ENCODE measurements around the gene GEN1.
A peak's percentile ranks its signal among the peaks of the same experiment; 100 is the strongest.

The GEN1 gene, protein sequence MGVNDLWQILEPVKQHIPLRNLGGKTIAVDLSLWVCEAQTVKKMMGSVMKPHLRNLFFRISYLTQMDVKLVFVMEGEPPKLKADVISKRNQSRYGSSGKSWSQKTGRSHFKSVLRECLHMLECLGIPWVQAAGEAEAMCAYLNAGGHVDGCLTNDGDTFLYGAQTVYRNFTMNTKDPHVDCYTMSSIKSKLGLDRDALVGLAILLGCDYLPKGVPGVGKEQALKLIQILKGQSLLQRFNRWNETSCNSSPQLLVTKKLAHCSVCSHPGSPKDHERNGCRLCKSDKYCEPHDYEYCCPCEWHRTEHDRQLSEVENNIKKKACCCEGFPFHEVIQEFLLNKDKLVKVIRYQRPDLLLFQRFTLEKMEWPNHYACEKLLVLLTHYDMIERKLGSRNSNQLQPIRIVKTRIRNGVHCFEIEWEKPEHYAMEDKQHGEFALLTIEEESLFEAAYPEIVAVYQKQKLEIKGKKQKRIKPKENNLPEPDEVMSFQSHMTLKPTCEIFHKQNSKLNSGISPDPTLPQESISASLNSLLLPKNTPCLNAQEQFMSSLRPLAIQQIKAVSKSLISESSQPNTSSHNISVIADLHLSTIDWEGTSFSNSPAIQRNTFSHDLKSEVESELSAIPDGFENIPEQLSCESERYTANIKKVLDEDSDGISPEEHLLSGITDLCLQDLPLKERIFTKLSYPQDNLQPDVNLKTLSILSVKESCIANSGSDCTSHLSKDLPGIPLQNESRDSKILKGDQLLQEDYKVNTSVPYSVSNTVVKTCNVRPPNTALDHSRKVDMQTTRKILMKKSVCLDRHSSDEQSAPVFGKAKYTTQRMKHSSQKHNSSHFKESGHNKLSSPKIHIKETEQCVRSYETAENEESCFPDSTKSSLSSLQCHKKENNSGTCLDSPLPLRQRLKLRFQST

DNA sequence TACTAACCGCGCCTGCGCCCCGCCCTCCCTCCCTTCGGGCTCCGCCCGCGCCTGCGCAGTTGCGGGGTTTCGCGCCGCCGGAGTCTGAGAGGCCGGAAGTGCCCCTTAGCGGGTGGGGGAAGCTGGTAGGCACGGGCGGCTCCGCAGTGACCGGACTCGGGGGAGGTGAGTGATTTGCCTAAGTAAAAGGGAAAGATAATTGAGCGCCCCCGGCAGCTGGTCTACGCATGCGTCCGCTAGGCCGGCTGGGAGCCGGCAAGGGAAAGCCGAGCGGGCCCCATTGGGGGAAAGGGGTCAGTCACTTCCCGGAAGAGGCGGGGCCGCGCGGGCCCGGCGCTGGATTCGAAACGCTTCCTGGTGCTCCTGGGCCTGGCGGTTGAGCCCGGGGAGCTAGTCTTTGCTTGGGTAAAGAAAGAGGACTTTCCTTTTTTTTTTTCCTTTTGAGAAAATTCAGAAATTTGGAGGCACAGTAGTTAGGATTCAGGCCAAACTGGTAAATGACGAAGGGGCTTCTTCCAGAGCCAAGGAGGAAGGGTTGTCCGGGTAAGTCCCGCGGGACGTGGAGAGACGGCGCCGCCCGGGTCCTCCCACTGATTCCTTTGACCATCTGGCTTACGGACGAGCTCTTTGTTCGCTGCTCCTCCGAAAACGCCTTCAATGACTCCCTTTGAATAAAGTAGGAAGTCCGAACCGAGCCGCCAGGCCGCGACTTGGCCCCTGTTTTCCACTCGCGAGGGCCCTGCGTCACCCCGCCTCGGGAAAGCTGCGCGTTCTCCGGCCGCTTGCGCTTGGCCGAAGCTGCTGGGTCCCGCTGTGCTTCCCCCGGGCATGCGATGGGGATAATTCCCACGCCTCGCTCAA is at the start of gene GEN1, which contains the start of gene SMC6:
GEN1 (plus strand) TSS at position 336 of the 861 bp plus-strand sequence. CDS start 5,806 bp downstream, outside the sequence.
SMC6 (minus strand) TSS at position 8 of the 861 bp plus-strand sequence. CDS start 7,864 bp downstream, outside the sequence.
- DNase-seq (ENCODE audit: low read depth), result peak; percentile 75

DNA sequence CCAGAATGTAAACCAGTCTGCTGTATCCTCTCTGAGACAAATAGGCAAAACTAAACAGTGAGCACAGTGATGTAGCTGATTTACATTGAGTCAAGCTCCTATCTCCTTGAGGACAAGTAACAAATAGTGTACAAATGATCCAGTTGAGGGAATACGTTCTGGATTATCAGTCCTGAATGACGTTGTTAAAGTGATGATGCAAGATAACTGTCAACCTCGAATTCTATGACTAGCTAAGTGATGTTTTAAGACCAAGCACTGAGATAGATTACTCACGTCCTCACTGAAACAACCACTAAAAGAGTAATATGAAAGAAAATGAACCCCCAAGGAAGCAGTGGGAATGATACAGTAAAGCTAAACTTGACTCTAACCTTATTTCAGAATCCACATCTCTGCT is 47.1 kb upstream of the GEN1 start:
- DNase-seq (ENCODE audit: low read depth), result no peak

DNA sequence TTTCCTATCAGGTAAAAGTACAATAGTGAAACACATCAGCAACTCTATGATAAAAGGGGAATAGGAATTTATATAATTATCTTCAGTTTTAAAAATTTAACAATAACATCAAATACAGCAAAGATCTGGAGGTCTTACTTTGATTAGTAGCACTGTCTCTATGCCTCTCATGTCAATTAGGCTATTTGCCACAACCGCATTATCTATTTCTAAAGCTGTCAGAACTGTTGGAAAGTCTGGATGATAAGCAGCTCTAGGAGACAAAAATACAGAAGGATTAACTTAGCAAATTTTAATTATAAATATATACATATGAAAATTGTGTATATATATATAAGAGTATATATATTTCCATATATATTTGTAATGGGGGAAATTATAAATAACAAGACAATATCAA is 45.4 kb upstream of the GEN1 start:
- no peak for DNase-seq (ENCODE audit: low read depth)

DNA sequence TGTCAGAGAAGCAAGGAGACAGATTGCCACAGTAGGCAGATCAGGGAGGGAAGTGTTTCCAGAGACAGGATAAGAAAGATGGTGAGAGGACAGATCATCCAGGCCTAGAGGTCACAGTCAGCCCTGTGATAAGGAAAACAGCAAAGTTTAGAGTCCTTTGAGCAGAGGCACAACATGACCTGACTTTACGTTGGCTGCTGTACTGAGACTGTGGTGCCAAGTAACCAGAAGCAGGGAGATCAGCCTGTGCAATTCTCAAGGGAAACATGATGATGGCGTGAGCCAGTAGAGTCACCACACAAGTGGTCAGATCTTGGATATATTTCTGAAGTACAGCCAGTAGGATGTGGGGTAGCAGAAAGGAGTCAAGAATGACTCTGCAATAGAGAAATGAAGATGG is 44.0 kb upstream of the GEN1 start:
- DNase-seq (ENCODE audit: low read depth), result peak; percentile 33

DNA sequence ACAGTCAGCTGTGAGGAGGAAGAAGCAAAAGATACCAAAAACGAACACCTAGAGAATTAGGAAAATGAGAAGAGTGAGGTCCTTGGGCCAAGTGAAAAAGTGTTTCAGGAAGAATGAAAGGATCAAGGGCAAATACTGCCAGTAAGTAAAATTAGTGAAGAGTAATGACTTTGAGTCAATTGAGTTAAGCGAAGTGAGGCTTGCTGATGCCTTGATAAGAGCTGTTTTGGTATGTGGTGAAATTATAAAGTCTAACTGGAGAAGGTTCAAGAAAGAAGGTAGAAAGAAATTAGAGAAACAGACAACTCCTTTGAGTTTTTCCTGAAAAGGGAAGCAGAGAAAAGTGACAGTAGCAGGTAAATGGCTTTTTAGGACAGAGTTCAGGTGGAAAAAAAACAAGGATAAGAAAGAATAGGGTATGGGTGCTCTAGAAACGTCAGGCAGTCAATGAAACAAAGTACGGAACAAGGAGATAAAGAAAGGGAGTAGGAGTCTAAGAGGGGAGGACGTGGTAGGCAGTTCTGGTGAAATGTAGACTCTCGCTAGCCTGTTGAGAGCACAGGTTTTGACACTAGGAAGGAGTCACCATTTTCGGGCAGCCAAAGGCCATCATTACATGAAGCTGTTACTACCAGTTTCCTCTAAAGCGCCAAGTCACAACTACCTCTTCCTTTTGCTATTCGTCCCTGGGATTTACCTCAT is 43.2 kb upstream of the GEN1 start:
- no peak for DNase-seq (ENCODE audit: low read depth)

DNA sequence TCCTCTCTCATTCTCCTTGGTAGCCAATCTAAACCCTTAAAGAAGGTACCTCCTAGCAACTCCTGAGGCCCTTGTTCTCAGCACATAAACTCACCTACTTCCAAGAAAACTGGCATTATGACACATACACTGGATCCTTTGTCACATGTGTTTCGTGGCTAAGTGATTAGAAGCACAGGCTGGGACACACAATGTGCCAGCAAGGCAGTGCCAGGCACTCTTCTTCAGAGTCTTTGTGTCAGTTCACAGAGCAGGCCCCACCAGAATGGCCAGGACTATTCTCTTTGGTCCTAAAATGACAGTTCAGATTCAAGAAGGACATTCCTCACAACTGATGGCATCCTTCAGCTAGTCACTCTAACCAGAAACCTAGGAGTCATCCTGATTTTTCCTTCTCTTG is 40.6 kb upstream of the GEN1 start:
- no peak for DNase-seq (ENCODE audit: low read depth)

DNA sequence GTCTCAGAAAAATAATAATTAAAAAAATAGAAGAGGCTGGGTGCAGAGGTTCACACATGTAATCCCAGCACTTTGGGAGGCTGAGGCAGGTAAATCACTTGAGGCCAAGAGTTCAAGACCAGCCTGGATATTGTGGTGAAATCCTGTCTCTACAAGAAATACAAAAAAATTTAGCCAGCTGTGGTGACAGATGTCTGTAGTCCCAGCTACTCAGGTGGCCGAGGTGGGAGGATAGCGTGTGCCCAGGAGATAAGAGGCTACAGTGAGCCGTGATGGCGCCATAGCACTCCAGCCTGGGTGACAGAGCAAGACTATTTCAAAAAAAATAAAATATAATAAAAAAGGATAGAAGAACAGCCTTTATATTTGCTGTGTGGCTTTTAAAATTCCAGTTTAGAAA is 36.3 kb upstream of the GEN1 start:
- DNase-seq (ENCODE audit: low read depth), result no peak

DNA sequence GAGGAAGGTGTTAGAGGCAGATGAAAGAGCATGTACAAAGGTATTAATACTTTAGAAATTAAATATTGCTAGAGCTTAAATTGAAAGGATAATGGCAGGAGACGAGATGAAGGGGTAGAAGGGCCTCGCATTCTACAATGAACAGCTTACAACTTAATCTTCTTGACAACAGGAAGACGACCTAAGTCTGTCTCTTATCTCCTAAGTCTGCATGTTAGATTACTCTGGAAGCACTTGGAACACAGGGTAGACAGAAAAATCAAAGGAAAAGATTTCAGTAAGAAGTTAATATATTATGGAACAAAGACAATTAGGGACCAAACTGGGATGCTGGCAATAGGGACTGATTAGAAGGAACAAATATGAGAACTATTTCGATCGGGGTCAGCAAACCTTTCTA is 35.2 kb upstream of the GEN1 start:
- no peak for DNase-seq (ENCODE audit: low read depth)

DNA sequence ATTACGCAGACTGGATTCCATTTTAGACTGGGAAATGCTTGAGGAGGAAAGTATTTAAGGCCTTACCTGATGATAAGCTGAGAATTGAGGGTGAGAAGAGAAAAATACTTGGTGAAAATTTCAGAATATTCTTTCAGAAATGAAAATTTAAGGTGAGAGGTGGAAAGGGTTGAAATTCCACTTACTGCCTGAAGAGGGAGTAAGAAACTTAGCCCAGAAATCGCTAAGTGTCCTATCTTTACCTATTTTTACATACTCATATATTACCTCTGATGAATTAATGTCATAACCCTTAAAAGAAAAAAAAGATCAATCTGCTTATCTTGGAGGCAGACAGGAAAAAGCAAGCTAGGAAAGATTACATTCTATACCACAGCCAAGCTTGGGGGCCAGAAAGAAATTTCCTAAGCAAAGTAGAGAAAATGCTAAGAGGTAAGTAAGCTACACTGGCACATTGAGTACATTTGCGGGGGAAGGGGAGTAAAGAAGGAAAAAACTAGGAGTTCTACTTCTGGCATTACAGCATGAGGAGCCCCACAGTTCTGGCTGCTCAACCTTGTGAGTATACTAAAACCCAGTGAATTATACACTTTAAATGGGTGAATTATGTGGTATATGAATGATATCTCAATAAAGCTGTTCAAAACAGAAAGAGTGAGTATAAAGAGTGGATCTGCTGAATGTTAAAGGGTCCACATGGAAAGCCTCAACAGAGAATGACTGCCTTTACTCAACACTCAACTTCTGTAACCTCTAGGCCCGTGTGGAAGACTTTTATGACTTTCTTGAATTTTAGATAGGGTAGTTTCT is 34.2 kb upstream of the GEN1 start:
- DNase-seq (ENCODE audit: low read depth), result no peak

DNA sequence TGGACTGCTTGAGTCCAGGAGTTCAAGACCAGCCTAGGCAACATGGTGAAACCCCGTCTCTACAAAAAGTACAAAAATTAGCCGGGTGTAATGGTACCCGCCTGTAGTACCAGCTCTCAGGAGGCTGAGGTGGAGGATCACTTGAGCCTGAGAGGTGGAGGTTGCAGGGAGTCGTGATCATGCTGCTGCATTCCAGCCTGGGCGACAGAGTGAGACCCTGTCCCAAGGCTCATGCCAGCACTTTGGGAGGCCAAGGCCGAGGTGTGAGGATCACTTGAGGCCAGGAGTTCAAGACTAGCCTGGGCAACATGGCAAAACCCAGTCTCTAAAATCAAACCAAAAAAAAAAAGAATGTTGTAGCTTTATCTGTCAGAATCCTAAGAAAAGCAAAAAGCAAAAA is 25.7 kb upstream of the GEN1 start:
- DNase-seq (ENCODE audit: low read depth), result no peak

DNA sequence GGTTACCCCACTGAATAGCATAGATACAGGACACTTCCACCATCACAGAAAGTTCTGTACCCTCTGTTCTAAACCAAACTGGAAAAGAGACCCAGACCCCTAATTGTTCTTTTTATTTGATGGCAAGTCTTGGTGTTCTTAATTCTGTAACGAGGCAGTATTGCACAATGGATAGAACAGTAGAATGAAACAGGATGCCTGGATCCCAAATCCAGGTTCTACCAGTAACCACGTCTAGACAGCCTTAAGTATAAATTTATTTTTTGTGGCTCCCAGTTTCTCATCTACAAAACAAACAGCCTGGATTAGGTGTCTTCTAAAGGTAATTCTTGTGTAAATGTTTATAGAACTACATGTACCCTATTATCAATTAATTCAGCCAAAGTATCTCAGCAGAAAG is 24.1 kb upstream of the GEN1 start:
- DNase-seq (ENCODE audit: low read depth), result no peak

DNA sequence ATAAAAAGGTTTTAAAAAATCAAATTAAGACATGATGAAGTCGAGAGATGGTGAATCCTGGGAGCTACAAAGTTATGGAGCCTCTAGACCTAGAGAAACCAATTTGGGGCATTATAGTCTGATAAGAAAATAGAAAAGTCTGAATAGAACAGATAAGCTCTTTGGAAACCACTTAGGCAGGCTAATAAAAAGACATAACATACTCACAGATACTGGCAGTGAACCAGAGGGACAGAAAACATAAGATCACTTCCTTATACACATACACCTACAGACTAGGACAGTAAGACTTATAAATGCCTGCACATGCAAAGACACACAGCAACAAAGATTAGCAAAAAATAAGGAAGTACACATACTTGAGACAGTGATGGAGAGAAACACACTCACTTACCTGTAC is 20.3 kb upstream of the GEN1 start:
- DNase-seq (ENCODE audit: low read depth), result no peak

DNA sequence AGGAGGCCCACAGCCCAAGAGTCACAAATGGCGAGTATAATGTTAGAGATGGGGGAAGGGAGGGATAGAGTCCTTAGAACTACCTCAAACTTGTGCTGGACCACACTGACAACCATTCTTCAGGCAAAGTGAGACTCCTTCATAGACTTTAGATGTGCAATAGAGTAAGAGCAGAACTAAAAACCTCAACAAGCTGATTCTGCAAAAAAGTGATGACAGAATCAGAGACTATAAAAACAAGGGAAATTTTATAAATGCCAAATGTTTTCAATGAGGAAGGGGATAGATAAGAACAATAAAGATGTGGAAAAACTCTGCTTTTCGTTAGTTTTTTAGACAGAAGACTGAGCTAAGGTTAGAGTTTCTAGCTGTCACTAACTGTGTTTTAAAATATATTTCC is 18.1 kb upstream of the GEN1 start:
- DNase-seq (ENCODE audit: low read depth), result no peak

DNA sequence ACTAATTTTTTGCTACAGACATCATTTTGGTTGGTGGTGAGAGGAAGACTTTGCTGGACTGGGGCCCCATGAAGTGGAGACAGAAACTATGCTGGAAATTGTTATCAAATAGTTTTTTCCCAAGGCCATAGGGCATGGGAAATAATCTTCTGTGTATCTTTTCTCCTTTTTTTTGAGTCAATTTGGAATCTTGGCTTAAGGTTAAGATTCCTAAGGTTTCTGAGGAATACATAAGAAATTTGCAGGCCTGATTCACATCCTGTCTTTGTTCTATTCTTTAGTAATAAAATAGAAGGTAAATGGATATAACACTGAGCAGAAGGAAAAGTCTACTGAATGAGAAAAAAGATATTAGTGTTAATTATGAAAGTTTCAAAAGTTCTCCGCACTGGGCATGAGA is 16.9 kb upstream of the GEN1 start:
- DNase-seq (ENCODE audit: low read depth), result no peak

DNA sequence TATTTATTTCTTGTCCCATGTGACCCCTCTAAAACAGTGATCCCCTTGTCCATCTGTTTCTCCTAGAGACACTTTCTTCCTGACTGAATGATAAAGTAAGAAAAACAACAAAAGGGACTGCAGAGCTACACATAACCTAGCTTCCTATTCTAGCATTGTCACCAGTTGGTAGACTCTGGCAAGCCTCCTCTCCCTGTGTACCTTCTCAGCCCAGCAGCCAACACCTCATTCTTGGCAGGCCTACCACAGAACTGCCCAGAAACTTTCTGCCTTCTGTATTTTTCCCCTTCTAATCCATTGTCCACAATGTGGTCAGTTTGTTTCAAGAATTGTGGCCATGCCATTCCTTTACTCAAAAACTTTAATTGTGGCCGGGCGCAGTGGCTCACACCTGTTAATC is 13.7 kb upstream of the GEN1 start:
- DNase-seq (ENCODE audit: low read depth), result no peak

DNA sequence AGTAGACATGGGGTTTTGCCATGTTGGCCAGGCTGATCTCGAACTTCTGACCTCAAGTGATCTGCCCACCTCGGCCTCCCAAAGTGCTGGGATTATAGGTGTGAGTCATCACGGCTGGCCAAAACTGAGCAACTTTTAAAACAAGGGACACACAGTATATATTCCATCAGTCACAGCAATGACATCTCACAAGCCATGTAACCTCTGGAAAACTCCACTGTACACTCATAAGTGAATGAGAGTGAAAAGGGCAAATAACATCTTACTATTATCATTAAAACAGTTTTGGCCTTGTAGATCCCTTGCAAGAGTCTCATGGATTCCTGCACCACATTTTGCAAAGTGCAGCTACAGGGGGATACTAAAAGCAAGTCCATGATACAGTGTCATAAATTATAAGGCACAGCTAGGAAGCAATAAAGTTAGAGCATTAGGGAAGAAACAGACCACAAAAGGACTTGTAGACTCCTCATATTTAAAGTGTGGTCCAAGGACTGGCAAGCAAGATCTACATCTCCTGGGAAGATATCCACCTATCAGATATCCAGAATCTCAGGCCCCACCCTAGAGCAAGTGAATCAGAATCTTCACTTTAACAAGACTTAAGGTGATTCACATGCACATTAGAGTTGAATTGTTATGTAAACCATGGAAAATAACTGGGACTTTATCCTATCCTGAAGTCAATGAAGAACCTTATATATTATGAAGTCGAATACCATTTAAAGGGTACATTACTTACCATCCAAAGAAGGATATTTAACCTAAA is 6.1 kb upstream of the GEN1 start:
- DNase-seq (ENCODE audit: low read depth), result peak; percentile 19

DNA sequence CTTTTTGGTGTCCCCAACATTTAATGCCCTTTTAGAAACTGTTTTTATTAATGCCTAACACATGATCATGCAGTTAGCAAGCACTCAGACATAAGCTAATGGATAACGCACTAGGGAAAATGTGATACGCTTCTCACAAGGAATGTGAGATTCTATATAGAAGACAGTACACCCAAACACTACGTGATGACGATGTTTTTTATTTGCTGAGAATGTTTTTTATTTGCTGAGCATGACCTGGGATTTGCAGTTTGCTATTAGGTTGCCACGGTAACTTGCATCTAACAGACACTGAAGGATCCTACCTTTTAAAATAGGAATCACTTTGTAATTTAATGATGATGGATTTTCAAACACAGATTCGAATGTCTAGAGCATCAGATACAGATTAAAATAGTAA is 5.2 kb upstream of the GEN1 start:
- DNase-seq (ENCODE audit: low read depth), result no peak

DNA sequence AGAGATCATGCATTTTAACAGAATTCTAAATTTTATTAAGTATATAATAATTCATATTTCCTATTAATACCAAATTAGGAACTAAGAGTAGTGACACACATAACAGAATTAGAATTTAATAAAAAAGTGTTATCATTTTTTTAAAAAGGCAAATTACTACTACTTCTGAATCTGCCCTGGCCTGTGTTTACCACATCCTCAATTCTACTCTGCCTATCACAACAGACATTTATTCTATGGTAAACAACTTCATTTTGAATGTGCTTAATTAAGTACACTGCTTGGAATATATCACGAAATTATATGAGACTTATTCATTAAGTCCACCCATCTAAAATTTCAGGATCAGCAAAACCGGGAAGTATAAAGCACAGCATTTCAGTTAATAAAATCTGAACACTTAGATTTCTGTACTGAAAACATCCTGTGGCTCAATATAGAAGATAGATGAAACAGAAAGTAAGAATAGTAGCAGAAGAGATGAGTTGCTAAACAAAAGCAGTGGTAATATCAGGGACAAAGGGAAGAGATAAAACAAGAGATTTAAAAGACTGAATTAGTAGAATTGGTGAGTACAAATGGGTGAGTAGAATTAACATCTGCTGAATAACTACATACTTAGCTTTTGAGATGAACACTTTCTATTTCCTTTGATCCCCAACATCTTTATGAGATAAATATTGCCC is 4.0 kb upstream of the GEN1 start:
- DNase-seq (ENCODE audit: low read depth), result no peak

DNA sequence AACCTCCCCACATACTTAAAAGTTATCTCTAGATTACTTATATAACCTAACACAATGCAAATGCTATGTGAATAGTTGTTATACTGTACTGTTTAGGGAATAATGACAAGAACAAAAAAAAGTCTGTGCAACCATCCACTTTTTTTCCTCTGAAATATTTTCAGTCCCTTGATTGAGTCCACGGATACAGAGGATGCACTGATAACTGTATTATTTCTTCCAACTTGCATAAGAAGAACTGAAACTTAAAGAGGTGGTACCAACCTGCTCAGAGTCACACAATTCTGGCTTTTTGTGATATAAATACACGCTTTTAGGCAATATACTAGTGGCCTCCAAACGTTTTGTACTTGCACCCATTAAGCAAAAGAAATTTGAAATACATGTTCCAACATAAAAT is 1.7 kb upstream of the GEN1 start:
- DNase-seq (ENCODE audit: low read depth), result no peak
